GM21381 (cell line): ENCODE data around the gene CCDC57.

ENCODE experiments used
- ATAC-seq: cut with Tn5 transposase; IDR thresholded peaks from one replicate; pipeline ENCODE4 v1.9.1; 2021; ENCODE audit warnings: mild to moderate bottlenecking, moderate library complexity; ENCODE audit not compliant: unreplicated experiment

CCDC57 gene

DNA sequence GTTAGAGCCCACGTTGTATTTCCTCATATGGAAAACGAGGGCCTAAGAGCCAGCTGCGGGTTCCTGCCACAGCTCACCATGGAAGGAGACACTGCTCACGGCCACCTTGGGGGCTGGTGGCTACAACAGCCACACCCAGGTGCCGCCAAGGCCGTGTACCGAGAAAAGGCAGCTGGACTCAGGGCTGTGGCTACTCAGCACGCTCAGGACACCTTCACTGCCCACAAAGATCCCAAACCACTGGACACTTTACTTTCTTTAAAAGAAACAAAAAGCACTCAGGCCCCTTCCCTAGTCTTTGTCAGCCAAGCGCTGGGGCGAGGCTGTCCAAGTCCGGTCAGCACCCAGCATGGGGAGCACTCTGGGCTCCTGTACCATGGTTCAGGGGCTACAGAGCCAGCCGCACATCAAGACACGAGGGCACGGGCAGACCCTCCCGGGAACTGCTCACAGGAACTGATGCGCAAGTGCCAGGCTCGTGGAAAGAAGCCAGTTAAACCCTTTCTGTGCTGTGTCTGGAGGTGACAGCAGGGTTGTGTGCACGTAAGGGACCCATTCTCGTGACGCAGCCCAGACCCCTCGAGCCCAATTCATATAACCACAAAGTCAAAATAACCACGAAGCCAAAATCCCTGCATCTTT is 34.7 kb upstream of the CCDC57 start:
- no peak for ATAC-seq

DNA sequence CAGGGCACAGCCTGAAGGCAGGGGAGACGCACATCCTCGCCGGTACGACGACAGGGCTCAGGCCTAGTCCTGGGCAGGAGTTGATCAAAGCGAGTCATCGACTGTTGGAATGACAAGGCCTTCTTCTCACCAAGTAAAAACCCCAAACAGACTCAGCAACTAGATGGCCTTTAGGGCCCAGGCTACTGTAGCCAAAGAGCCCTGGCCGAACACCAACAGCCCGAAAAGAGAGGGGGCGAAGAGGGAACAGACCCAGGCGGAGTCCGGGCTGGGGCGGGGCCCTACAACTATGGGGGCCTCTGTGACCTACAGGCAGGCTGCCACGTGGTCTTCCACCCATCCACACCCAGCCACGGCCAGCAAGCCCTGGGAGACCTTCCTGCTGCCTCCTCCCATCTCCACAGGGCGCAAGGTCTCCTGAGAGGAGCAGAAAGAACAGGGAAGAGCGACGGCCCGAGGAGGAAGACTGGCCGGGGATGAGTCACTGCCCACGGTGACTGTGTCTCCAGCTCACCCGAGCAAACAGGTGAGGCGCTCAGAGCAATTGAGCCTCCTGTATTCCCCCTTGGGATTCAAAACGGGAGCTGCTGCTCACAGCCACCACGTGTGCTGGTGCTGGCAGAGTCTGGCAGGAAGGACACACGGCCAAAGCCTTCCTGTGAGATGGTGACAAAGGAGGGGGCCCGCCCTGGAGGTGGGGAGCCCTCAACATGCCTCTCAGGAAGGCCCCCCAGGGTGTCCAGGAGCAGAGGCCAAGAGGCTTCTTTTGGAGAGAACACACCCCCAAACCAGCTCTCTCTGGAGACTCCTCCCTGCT is 33.9 kb upstream of the CCDC57 start:
- no peak for ATAC-seq

DNA sequence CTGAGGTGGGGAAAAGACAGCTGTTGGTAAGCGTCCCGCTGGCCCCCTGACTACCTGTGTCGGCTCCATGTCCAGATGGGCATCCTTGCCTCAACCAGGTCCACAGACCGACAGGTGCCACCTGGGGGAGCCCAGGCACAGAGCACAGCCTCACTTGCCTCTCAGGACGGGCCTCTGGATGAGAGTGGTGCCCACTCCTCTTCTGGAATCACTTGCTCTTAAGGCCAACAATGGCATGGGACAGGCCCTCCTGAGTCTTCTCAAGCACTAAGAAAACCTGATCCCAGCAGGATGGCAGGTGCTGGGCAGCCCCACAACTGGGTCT is 33.4 kb upstream of the CCDC57 start:
- ATAC-seq, result no peak

DNA sequence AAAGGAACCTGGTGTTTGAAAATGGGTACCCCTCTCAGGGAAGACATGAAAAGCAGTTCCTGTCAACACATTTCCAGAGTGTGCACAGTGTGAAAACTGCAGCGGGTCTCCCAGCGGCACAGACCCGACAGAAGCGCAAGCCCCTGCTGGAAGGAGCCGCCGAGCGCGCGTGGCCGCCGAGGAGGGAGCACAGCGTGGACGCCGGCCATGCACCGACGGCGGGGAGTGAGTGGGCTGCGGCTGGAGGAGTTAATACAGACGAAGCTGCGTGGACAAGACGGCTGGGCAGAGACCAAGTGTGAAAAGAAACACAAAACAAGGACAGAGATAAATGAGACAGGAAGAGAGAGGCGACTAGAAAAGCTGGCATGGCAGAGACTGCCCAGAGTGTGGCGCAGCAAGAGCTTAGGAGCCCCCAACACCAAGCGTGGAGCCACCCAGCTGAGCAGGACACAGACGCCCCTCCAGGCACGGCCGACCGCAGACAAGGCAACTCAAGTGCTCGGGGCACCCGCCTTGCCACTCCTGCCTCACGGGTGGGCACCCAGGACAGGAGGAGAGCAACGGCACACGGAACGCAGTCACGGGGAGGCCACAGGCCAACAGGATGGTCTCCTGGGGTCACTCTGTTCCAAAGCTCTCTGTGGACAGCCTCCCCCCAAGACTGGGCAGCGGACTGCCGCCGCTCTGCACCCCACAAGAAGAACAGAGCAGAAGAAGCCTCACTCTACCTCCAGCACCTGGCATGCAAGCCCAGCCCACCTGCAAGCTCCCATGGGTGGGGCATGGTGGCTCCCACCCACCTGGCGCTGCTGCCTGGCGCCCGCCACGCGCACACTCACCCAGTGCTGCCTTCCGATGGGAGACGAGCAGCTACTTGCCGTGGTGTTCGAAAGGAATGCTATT is 32.7 kb upstream of the CCDC57 start:
- ATAC-seq, result no peak

DNA sequence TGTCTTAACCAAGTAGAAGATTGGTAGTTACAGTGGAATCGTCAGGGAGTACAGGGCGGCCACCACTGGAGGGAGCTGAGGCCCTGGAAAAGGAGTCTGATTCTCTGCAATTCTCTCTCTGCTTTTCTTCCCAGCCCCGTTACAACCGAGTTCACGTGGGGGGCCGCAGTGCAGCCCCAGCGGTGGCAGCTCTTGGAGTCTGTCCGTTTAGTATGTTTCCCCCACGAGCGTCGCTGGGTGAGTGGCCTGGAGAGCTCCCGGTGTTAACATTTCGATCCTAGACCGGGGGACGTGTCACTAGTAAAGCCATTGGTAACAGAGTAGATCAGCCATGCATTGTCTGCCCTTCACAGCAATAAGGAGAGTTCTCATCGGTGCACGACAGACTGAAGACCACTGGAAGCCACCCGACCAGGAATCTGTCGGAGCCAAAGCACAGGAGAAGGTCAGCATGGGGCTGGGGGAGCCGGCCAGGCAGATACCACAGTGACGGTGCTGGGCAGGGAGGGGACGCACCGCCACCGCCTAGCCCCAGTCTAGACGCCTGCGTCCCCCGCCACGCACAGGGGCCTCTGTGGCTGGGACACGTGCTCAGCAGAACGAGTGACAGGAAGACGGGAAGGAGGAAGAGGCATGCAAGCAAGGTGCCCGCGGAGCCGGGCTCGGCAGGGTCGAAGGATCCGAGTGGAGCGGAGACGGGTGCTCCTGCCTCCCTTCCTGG is 31.9 kb upstream of the CCDC57 start:
- no peak for ATAC-seq

DNA sequence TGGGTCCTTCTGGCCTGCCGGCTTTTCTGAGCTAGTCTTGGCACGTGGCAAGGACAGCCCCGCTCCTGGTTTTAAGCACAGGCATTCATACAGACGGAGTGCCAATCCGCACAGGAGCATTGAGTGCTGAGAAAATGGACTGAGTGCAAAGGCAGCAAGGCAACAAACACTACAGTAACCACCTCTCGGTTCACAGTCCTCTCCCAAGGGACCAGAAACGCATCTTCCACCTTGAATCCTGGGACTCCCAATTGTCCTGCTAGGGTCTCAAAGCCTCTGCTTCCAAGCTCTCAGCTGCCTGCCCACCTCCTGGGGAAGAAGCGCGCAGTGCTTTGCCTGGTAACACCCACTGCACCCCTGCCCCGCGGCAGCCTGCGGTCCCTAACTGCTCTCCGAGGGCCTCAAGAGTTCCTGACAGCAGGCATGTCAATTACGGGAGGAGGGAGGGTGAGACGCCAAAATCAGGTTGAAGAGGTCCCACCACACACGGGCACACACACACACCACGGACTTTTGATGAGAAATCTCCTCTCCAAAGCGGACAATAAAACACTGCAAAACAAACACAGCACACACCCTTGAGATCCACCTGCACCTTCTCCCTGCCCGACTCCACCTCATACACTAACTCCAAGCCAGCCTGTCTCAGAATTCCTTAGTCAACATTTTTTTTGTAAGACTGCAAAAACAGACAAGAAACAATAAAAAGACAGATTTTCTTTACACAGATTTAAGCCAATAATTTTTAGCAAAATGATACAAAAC is 31.2 kb upstream of the CCDC57 start:
- no peak for ATAC-seq

DNA sequence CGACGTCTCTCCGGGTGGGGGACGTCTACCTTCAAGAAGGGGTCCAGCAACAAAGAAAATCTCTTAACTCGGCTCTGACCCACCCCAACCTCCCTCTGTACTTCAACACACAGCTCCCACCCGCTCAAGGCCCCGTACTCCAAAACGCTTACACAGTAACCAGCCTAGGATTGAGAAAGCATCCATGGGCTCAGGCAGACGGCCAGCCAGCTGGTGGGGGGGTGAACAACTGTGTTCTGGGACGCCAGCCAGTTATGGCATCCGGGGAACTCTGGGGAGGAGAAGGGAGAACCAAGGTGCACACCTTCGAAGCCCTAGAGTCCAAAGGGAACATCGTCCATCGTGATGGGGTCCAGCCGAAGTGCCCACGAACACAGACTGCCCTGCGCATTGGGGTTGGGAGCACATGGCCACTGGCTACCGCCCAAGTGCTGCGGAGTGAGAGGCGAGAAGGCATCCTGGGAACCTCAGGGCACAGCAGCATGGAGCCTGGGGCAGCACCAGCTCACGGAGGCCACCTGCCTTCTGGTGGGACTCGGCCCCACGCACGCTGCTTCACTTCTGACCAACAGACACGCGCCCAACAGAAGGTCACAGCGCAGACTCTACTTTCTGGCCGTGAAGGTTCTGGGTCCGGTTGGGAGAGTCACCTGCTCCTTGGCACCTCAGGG is 30.5 kb upstream of the CCDC57 start:
- no peak for ATAC-seq

DNA sequence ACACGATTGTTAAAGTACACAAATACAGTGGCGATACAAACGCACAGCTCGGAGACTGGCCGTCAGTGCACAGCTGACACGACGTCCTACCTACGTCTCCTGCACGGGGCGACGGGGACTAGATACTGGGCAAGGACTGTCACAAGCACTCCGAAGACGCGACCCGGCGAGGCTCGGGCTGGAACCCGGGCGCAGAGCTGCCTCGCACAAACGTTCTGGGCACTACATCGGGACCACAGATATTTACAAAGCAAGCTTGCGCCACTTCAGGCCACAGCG is 30.0 kb upstream of the CCDC57 start:
- no peak for ATAC-seq

DNA sequence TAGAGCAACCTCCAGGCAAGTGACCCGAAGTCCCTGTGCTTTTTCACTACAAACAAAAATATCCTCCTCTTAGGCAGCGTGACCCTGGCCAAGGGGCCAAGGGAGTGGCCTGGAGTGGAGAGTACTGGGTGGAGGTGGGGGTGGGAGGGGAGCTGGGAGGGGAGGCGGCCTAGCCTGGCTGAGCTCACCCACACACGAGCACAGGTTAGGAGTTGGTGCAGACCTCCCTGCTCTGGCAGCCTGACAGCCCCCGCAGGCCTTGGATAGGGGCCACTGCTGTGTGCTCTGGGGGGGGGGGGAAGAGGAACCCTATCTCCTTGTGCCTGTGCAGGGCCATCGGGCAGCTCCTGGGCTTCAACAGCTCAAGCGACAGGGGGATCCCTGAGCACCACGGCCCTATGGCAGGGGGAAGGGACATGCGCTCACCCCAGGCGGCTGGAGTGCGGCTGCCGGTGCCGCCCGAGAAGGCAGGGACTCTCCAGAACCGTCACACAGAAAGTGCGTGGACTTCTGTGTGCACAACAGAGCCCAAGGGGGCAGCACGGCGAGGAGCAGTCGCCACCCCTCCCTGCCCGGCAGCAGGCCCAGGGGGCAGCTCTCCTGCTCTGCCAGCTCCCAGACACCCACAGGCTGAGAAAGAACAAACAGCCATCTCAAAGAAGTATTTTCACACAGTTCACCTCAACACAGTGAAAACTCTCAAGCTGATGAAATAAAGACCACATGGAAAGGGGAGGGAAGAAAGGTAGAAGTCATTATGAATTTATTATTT is 29.5 kb upstream of the CCDC57 start:
- ATAC-seq, result no peak

DNA sequence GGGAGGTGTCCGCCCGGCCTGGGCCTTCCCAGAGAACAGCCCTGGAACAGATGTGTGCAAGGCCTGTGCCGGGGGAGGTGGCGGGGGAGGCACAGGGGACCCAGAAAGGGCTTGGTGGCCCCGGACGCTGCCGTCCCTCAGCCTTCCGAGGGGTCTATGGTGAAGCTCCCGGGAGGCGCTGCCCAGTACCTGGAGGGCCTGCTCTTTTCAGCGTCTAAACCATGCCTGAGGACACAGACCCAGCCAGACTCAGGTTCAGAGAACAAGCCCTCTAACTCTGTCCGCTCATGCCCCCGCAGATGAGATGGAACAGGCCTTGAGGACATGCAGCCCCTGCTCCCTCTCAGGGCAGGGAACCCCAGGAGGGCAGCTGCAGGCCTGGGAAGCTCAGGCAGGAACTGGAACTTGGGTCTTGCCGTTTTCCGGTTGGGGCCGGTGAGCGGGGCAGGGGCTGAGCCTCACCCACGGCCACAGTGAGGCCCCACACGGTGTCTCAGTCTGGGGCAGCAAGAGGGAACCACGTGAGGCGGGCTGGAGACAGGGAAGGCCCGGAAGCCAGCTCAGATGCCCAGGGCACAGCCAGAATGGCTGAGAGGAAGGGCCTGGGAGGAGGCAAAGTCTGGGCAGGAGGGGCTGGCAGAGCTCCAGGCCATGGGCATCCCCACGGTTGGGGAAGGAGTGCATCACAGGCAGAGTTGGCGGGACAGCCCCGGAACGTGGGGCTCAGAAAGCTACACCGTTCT is 28.7 kb upstream of the CCDC57 start:
- ATAC-seq, result no peak

DNA sequence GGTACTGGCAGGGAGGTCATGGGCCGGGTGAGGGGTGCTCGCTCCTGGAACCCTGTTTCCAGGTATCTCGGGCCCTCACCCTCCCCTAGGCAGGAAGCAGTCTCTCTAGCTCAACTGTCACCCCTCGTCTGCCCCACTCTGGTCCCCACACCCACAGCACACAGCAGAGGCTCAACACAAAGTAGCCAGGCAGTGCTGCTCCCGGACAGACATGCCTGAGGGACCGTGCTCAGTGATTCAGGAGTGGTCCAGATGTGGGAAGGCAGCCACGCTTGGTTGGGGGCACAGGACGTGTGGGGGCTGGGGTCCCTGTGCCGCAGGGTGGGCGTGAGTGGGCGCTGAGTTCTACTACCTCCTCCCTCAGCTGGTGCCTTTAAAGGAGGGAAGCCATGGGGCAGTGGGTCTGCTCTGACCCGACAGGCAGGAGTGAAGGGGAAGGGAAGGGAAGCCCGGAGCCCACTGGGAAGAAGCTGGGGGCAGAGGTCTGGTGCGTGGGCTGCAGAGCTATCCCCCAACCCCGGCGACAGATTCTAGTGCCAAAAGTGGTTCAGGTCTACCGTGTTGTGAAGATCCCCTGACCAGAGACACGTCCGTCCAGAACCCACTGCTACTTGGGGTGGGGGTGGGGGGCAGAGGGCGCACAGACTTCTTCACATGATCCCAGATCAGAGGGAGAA is 28.0 kb upstream of the CCDC57 start:
- no peak for ATAC-seq

DNA sequence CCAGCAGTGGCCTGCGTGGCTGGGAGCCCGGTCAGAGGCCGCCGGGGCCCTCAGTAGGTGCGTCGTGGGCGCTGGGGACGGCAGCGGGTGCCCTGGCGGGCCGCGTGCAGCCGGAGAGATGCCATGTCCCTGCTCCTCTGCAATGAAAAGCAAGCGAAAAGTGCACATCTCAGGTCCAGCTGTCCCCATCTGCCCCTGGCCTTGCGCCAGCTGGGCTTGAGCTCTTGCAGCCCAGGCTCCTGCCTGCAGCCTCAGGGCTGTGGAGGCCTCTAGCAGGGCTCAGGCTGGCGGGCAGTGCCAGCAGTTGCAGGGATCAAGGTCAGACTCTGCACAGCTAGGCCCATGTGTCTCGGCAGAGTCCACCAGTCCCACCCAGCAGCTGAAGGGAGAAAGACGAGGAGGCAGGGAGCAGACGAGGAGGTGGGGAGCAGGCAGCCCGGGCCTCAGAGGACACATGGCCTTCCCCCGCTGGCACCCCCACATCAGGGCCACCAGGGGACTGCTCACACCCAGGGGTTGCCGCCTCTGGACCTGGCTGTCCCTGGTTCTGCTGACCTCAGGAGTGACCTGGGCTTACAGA is 27.4 kb upstream of the CCDC57 start:
- ATAC-seq, result no peak

DNA sequence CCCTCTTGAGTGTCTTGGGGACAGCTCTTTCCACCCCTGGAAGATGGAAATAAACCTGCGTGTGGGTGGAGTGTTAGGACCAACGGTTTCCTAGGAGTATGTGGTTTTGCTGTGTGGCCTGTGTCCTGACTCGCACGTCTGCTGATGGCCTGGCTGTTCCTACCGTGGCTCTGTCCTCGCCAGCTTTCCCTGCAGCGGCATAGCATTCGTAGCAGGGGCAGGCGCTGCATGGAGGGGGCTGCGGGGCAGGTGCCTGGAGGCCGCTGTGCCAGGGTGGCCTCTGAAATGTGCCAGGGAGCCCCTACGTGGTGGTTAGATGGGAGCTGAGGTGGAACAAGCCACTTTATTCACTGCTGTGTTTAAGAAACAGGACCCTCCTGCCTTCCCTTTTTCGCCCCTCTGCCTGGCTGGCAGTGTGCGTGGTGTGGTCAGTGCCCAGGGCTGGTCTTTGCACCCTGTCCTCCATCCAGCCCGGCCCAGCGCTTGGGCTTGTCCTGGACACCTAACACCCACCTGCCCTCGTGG is 26.8 kb upstream of the CCDC57 start:
- no peak for ATAC-seq

DNA sequence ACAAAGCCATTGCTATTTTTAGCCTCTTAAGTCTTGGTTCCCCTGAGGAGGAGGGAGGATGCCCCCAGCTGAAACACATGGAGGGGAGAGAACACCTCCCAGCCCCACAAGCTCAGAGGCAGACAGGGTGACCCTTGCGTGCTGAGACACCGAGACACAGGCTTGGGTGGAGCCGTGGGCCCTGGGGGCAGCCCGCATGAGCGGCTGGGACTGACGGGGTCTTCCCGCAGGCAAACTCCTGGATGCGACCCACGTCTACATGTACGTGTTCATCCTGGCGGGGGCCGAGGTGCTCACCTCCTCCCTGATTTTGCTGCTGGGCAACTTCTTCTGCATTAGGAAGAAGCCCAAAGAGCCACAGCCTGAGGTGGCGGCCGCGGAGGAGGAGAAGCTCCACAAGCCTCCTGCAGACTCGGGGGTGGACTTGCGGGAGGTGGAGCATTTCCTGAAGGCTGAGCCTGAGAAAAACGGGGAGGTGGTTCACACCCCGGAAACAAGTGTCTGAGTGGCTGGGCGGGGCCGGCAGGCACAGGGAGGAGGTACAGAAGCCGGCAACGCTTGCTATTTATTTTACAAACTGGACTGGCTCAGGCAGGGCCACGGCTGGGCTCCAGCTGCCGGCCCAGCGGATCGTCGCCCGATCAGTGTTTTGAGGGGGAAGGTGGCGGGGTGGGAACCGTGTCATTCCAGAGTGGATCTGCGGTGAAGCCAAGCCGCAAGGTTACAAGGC is 26.0 kb upstream of the CCDC57 start:
- no peak for ATAC-seq

DNA sequence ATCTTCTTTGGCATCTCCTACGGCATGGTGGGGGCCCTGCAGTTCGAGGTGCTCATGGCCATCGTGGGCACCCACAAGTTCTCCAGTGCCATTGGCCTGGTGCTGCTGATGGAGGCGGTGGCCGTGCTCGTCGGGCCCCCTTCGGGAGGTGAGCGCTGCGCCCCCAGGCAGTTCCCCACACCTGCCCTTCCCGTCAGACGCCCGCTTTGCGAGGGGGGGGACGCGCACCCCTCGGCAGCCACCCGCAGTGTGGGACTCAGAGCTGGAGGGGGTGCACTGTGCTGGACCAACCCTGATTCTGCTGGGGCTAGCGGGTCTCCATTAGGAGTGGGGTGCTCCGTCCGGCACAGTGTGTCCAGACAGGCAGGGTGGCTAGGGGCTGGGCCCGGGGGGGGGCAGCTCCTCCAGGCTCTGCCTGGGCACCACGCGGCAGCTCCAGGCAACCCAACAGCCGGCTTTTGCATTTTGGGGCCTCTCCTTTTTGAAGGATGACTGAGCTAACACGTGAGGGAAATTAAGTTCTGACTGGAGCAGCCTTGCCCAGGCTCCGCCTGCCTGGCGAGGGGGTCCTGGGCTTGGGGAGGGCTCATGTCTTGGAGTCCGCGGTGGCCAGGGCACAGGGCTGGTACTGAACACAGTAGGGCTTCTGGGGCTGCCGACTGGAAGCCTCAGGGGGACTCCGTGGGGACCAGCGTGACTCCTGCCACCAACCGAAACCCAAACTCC is 25.3 kb upstream of the CCDC57 start:
- ATAC-seq, result no peak

DNA sequence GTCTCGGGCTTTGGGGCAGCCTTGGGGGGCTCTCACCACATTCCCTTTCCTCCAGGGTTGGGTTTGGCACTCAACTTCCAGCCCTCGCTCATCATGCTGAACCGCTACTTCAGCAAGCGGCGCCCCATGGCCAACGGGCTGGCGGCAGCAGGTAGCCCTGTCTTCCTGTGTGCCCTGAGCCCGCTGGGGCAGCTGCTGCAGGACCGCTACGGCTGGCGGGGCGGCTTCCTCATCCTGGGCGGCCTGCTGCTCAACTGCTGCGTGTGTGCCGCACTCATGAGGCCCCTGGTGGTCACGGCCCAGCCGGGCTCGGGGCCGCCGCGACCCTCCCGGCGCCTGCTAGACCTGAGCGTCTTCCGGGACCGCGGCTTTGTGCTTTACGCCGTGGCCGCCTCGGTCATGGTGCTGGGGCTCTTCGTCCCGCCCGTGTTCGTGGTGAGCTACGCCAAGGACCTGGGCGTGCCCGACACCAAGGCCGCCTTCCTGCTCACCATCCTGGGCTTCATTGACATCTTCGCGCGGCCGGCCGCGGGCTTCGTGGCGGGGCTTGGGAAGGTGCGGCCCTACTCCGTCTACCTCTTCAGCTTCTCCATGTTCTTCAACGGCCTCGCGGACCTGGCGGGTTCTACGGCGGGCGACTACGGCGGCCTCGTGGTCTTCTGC is 24.6 kb upstream of the CCDC57 start:
- ATAC-seq, result no peak
